ENCODE results near the gene C16orf78. TPM values are rescaled to one million over a fixed set of nuclear protein-coding genes. Genes with fewer than 3 reads are reported as not detected.

Gene C16orf78
- total RNA-seq, 1 experiment from 2014 or later = not detected

GRCh38 chr16:49328325-49328724 is 45.3 kb upstream of the C16orf78 start:
- TF ChIP-seq CTCF (conservative IDR thresholded peaks at IDR 0.05; ENCODE audit: low read depth, low read length) (no peak), EZH2 (IDR thresholded peaks at IDR 0.05; ENCODE audit: borderline replicate concordance, low read depth, low read length, poor library complexity, severe bottlenecking) (no peak)
- Histone ChIP-seq H3K27me3 (replicated peaks; ENCODE audit: insufficient read depth, low read depth, low read length, poor library complexity) (peaks cover 64% of the 10 kb centered on the region), H3K4me3 (ENCODE audit: low read depth, low read length, poor library complexity, severe bottlenecking) (no peak overlapping the region), H3K36me3 (ENCODE audit: insufficient read depth, low read length, poor library complexity, severe bottlenecking) (no peaks in the 10 kb centered on the region), H3K9me3 (ENCODE audit: low read depth, low read length, poor library complexity, severe bottlenecking) (no peaks in the 10 kb centered on the region), H3K4me1 (ENCODE audit: insufficient read depth, low read length, poor library complexity, severe bottlenecking) (no peaks in the 10 kb centered on the region), H3K27ac (ENCODE audit: low read depth, low read length, poor library complexity, severe bottlenecking) (no peak overlapping the region)
- no TSS peak for BruUV-seq (replicated peaks)
- ChIA-PET POLR2A (ENCODE audit: low non-redundant PET) (no interaction called here), CTCF (no interaction called here)
- intact Hi-C loops (cut with micrococcal nuclease; ENCODE audit: unreplicated experiment) = no loop called here
- no peak for DNase-seq (ENCODE audit: low spot score)

- no peak for DNase-seq (ENCODE audit: low spot score)
- no peak for TF ChIP-seq EZH2 (IDR thresholded peaks at IDR 0.05; ENCODE audit: borderline replicate concordance, low read depth, low read length, poor library complexity, severe bottlenecking)
- no peak for TF ChIP-seq CTCF (conservative IDR thresholded peaks at IDR 0.05; ENCODE audit: low read depth, low read length)
- BruUV-seq (replicated peaks) = no TSS peak
Observed at GRCh38 chr16:49330562-49331201, 42.9 kb upstream of the C16orf78 start.

GRCh38 chr16:49332589-49333258 is 40.9 kb upstream of the C16orf78 start:
- TF ChIP-seq EZH2 (IDR thresholded peaks at IDR 0.05; ENCODE audit: borderline replicate concordance, low read depth, low read length, poor library complexity, severe bottlenecking) (no peak), CTCF (conservative IDR thresholded peaks at IDR 0.05; ENCODE audit: low read depth, low read length) (no peak)
- H3K9me3 ChIP-seq (ENCODE audit: low read depth, low read length, poor library complexity, severe bottlenecking) = no peaks in the 10 kb centered on the region
- intact Hi-C loops (cut with micrococcal nuclease; ENCODE audit: unreplicated experiment) = no loop called here
- no peak overlapping the region for H3K27ac ChIP-seq (ENCODE audit: low read depth, low read length, poor library complexity, severe bottlenecking)
- no peaks in the 10 kb centered on the region for H3K4me1 ChIP-seq (ENCODE audit: insufficient read depth, low read length, poor library complexity, severe bottlenecking)
- H3K27me3 ChIP-seq (replicated peaks; ENCODE audit: insufficient read depth, low read depth, low read length, poor library complexity) = peaks cover 35% of the 10 kb centered on the region
- DNase-seq (ENCODE audit: low spot score) = no peak
- H3K4me3 ChIP-seq (ENCODE audit: low read depth, low read length, poor library complexity, severe bottlenecking) = no peak overlapping the region
- ChIA-PET CTCF (no interaction called here), POLR2A (ENCODE audit: low non-redundant PET) (no interaction called here)
- BruUV-seq (replicated peaks) = no TSS peak
- no peaks in the 10 kb centered on the region for H3K36me3 ChIP-seq (ENCODE audit: insufficient read depth, low read length, poor library complexity, severe bottlenecking)

More at GRCh38 chr16:49330562-49331201, 42.9 kb upstream of the C16orf78 start:
- H3K9me3 ChIP-seq (ENCODE audit: low read depth, low read length, poor library complexity, severe bottlenecking) = no peaks in the 10 kb centered on the region
- CTCF ChIA-PET = no interaction called here
- no peaks in the 10 kb centered on the region for H3K36me3 ChIP-seq (ENCODE audit: insufficient read depth, low read length, poor library complexity, severe bottlenecking)
- no peaks in the 10 kb centered on the region for H3K4me1 ChIP-seq (ENCODE audit: insufficient read depth, low read length, poor library complexity, severe bottlenecking)
- no peak overlapping the region for H3K4me3 ChIP-seq (ENCODE audit: low read depth, low read length, poor library complexity, severe bottlenecking)
- POLR2A ChIA-PET (ENCODE audit: low non-redundant PET) = no interaction called here
- peaks cover 53% of the 10 kb centered on the region for H3K27me3 ChIP-seq (replicated peaks; ENCODE audit: insufficient read depth, low read depth, low read length, poor library complexity)
- no peak overlapping the region for H3K27ac ChIP-seq (ENCODE audit: low read depth, low read length, poor library complexity, severe bottlenecking)
- intact Hi-C loops (cut with micrococcal nuclease; ENCODE audit: unreplicated experiment) = no loop called here

Data from A673 (cell line).